Fibroblast of pulmonary artery (primary cell): ENCODE results near the gene SFTA2.

Experiments used
- DNase-seq: peaks from one replicate; pipeline ENCODE4 v3.0.0-alpha.2; 2010; ENCODE audit warnings: low read depth
- H3K4me3 ChIP-seq: replicated peaks from 2 replicates; pipeline ENCODE4 v1.5.1; 2011; ENCODE audit warnings: low read depth, mild to moderate bottlenecking, control low read depth, low read length, moderate library complexity
- CTCF ChIP-seq: IDR thresholded peaks from 2 replicates; pipeline ENCODE4 v1.5.1; 2011; ENCODE audit warnings: mild to moderate bottlenecking, control low read depth, low read length, inconsistent platforms; ENCODE audit errors: missing control alignments

The SFTA2 gene

DNA sequence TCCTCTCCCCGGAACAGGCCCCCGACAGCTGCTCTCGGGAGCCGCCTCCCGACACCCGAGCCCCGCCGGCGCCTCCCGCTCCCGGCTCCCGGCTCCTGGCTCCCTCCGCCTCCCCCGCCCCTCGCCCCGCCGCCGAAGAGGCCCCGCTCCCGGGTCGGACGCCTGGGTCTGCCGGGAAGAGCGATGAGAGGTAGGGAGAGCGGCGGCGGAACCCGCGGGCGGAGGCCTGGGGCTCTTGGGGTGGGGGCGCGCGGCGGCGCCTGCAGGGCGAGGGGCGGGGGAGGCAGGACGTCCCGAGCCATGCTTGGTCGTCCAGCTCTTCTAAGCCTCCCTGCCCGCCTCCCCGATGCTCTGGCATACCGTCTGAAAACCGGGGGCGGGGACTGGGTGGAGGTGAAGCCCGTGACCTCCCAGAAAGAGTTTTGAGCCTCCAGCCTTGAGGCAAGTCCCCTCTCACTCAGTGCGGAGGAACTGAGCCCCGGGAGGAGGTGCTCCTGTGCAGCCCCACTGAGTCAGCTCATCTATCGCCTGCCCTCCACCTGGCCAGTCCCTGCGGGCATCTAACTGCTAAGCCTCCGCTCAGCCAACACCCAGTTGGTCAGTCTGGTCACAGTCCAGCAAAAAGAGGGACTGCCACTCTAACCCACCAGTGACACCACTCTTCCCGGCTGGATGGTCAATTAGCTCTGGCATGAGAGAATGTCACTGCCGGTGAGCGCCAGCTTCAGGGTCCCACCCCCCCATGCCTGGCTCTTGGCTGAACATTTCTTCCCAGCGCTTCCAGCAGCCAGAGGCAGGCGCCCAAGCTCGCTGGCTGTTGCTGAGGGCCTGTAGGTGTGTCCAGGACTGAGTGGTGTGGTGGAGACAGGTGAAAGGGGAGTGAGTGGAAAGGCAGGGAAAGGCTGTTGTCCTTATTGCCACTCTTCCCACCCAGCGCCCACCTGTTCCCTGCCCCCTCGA, 47.2 kb downstream of the SFTA2 start:
- DNase-seq, result peak; percentile 49
- H3K4me3 ChIP-seq, result peak overlapping the region; percentile 68
- TF ChIP-seq CTCF, result no peak

- H3K4me3 ChIP-seq, result peak within 1 kb of the TSS; percentile 68
- TF ChIP-seq CTCF, result no peak
- DNase-seq, result peak; percentile 75
These were observed 48.1 kb downstream of the SFTA2 start, which contains the start of gene DDR1 for GRCh38 chr6:30883685-30884520. Gene DDR1, plus strand, starts transcription at chr6:30884519. Its CDS starts 4,211 bp downstream, at chr6:30888730.

DNA sequence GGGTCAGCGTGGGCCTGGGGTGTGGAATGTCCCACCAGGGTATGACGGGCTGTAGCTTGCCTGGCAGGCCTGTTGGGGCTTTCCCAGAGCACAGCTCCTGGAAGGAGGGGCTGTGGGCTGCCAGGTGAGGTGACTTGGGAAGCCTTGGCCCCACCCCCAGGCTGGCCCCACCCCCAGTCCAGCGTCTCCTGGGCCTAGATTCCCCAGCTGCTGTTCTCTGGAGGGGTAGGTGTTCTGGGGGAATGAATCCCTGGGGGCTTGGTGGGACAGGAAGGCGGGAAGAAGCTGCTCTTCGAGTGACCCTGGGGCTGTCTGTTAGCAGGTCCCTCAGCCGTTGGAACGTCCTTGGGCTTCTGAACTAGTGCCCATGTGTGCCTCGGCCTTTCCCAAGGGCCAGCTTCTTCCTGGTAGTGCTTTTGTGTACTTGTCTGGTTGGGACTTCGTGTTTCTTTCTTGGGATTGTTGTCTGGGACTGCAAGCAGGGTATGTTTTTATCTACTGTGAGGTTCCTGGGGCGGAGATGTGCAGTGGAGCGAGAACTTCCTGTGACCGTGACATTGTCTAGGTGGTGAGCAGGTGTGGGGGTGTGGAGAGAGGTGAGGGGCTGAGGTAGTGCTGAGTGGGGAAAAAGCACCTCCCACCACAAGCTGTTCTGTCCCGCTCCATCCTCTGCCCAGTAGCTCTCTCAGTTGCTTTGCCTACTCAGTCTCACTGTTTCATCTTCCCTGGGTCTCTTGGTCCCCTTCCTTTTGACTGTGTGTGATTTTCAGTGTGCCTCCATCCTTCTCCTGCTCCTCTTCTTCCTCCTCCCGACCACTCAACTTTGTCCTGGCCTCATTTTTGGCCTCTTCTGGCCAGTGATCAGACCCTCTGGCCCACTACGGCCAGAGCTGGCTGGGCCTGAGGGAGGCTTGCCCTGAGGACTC, 48.9 kb downstream of the SFTA2 start:
- no peak overlapping the region for H3K4me3 ChIP-seq
- no peak for DNase-seq
- no peak for TF ChIP-seq CTCF

- TF ChIP-seq CTCF, result no peak
- no peak overlapping the region for H3K4me3 ChIP-seq
These were observed 49.7 kb downstream of the SFTA2 start for GRCh38 chr6:30882204-30882758.

GRCh38 chr6:30881392-30882203, 50.4 kb downstream of the SFTA2 start:
- DNase-seq, result peak; percentile 31
- no peak overlapping the region for H3K4me3 ChIP-seq
- no peak for TF ChIP-seq CTCF

More at GRCh38 chr6:30882204-30882758, 49.7 kb downstream of the SFTA2 start:
- no peak for DNase-seq
